ENCODE results near the gene TPTE2. TPM values are rescaled to one million over a fixed set of nuclear protein-coding genes. Genes with fewer than 3 reads are reported as not detected.
"Not testable (repeated sequence)": the region's sequence is repeated elsewhere in the genome, so short reads cannot be mapped to it uniquely, and the experiment has no call there.

TPTE2 gene
- not detected in 2 replicates for total RNA-seq (2012; rRNA removed)

GRCh38 chr13:19561127-19561582 lies at the start of gene TPTE2:
TSS of gene TPTE2 (minus strand) at chr13:19561532. CDS start at chr13:19503234, 58,298 bp downstream.
- not testable (repeated sequence) for H3K36me3 ChIP-seq (ENCODE audit: insufficient read depth, low read length); H3K27me3 ChIP-seq (ENCODE audit: control insufficient read depth, insufficient read depth, low read length); H3K4me1 ChIP-seq (ENCODE audit: control insufficient read depth, insufficient read depth, low read length); H3K9ac ChIP-seq (ENCODE audit: low read depth, low read length); H3K4me3 ChIP-seq (ENCODE audit: low read length); H3K4me2 ChIP-seq (ENCODE audit: low read length); H3K9me3 ChIP-seq (replicated peaks; ENCODE audit: low read length)

DNA sequence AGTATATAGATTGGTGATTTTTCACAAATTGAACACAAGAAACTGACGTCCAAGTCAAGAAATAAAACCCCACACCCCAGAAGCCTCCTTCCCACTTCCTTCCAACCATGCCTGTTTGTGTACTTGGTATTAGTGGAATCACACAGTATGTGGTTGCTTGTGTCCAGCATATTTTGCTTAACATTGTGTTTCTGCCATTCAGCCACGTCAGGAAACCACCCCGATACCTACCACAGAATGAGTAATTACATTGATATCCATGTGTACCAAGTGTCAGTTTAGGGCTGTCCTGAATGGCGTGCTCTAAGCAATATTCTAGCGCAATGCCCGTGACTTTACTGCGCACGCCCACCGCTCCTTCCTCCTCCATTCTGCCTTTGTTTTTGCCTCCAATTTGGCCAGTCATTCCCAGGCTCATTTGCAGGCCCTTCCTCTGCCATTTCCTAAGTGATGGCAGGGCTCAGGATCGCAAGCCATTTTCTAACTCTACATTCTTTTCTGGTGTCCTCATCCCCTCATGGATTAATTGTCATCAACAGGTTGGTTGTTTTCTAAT lies 46.3 kb upstream of the TPTE2 start:
- Histone ChIP-seq H3K36me3 (ENCODE audit: insufficient read depth, low read length) (no peaks in the 10 kb centered on the region), H3K9ac (ENCODE audit: low read depth, low read length) (no peak overlapping the region), H3K4me2 (ENCODE audit: low read length) (no peak overlapping the region), H3K4me1 (ENCODE audit: control insufficient read depth, insufficient read depth, low read length) (no peaks in the 10 kb centered on the region), H3K4me3 (ENCODE audit: low read length) (no peak overlapping the region), H3K9me3 (replicated peaks; ENCODE audit: low read length) (no peaks in the 10 kb centered on the region), H3K27me3 (ENCODE audit: control insufficient read depth, insufficient read depth, low read length) (no peaks in the 10 kb centered on the region)

- Histone ChIP-seq H3K27me3 (ENCODE audit: control insufficient read depth, insufficient read depth, low read length) (no peaks in the 10 kb centered on the region), H3K4me3 (ENCODE audit: low read length) (no peak overlapping the region), H3K4me2 (ENCODE audit: low read length) (no peak overlapping the region), H3K9me3 (replicated peaks; ENCODE audit: low read length) (no peaks in the 10 kb centered on the region), H3K36me3 (ENCODE audit: insufficient read depth, low read length) (no peaks in the 10 kb centered on the region), H3K9ac (ENCODE audit: low read depth, low read length) (no peak overlapping the region), H3K4me1 (ENCODE audit: control insufficient read depth, insufficient read depth, low read length) (no peaks in the 10 kb centered on the region)
Observed at GRCh38 chr13:19606737-19607136, 45.4 kb upstream of the TPTE2 start.

DNA sequence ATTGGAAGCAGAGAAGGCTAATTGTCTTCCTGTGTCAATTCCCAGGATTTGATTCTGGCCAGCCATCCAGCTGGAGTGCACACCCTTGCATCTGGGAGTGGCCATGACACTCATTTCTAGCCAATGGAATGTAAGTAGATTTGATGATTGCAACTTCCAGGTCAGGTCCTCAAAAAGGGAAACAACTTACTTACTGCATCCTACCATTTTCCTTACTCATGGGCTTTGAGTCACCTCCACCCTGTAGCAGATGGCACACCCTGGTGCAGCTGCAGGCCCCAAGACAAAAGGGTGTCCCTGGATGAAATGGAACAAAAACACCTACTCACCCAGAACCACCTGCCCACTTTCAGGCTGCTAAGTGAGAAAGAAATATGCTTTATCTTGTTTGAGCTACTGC lies 44.8 kb upstream of the TPTE2 start:
- no peaks in the 10 kb centered on the region for H3K9me3 ChIP-seq (replicated peaks; ENCODE audit: low read length)
- H3K36me3 ChIP-seq (ENCODE audit: insufficient read depth, low read length): no peaks in the 10 kb centered on the region
- no peak overlapping the region for H3K9ac ChIP-seq (ENCODE audit: low read depth, low read length)
- H3K4me3 ChIP-seq (ENCODE audit: low read length): no peak overlapping the region
- H3K4me1 ChIP-seq (ENCODE audit: control insufficient read depth, insufficient read depth, low read length): no peaks in the 10 kb centered on the region
- no peak overlapping the region for H3K4me2 ChIP-seq (ENCODE audit: low read length)
- no peaks in the 10 kb centered on the region for H3K27me3 ChIP-seq (ENCODE audit: control insufficient read depth, insufficient read depth, low read length)

DNA sequence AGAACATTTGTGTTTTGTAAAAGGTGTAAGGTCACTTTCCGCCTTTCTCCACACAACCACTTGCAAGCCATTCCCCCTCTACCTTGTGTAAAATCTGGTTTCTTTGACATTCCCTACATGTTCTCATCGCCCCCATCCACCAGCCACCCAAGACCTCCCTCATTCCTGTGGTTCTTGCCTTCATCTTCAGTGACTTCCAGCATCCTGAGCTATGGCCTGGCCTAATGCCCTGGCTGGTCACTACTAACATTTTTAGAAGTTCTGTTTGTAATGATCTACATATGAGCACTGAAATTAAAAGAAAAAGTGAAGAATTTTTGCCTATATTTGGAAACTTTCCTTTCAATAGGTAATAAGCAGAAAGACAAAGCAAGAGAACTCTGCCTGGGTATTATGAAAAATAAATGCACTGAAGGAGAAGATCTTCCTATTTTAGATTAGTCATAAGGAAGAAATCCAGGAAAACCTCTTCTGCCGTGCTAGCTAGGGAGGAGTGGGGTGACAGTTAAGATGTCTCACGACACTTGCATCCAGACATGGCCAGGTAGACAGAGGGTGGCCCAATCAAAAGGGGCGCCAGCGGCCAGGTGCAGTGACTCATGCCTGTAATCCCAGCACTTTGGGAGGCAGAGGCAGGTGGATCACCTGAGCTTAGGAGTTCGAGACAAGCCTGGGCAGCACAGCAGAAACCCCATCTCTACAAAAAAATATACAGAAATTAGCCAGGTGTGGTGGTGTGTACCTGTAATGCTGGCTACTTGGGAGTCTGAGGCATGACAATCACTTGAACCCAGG lies 44.0 kb upstream of the TPTE2 start:
- no peaks in the 10 kb centered on the region for H3K27me3 ChIP-seq (ENCODE audit: control insufficient read depth, insufficient read depth, low read length)
- no peak overlapping the region for H3K4me2 ChIP-seq (ENCODE audit: low read length)
- no peak overlapping the region for H3K9ac ChIP-seq (ENCODE audit: low read depth, low read length)
- H3K36me3 ChIP-seq (ENCODE audit: insufficient read depth, low read length): no peaks in the 10 kb centered on the region
- H3K4me1 ChIP-seq (ENCODE audit: control insufficient read depth, insufficient read depth, low read length): no peaks in the 10 kb centered on the region
- H3K4me3 ChIP-seq (ENCODE audit: low read length): no peak overlapping the region
- H3K9me3 ChIP-seq (replicated peaks; ENCODE audit: low read length): no peaks in the 10 kb centered on the region

- H3K9ac ChIP-seq (ENCODE audit: low read depth, low read length): no peak overlapping the region
- no peaks in the 10 kb centered on the region for H3K27me3 ChIP-seq (ENCODE audit: control insufficient read depth, insufficient read depth, low read length)
- no peaks in the 10 kb centered on the region for H3K36me3 ChIP-seq (ENCODE audit: insufficient read depth, low read length)
- no peaks in the 10 kb centered on the region for H3K9me3 ChIP-seq (replicated peaks; ENCODE audit: low read length)
- no peak overlapping the region for H3K4me2 ChIP-seq (ENCODE audit: low read length)
- H3K4me3 ChIP-seq (ENCODE audit: low read length): no peak overlapping the region
- no peaks in the 10 kb centered on the region for H3K4me1 ChIP-seq (ENCODE audit: control insufficient read depth, insufficient read depth, low read length)
Observed at GRCh38 chr13:19604306-19604705, 43.0 kb upstream of the TPTE2 start.

- Histone ChIP-seq H3K4me1 (ENCODE audit: control insufficient read depth, insufficient read depth, low read length) (peaks cover 3% of the 10 kb centered on the region), H3K4me2 (ENCODE audit: low read length) (peak overlapping the region; percentile 96), H3K4me3 (ENCODE audit: low read length) (peak overlapping the region; percentile 80), H3K36me3 (ENCODE audit: insufficient read depth, low read length) (no peaks in the 10 kb centered on the region), H3K27me3 (ENCODE audit: control insufficient read depth, insufficient read depth, low read length) (no peaks in the 10 kb centered on the region), H3K9ac (ENCODE audit: low read depth, low read length) (peak overlapping the region; percentile 62), H3K9me3 (replicated peaks; ENCODE audit: low read length) (no peaks in the 10 kb centered on the region)
Observed at GRCh38 chr13:19601749-19602725, 40.7 kb upstream of the TPTE2 start.

- no peaks in the 10 kb centered on the region for H3K9me3 ChIP-seq (replicated peaks; ENCODE audit: low read length)
- H3K4me3 ChIP-seq (ENCODE audit: low read length): no peak overlapping the region
- no peaks in the 10 kb centered on the region for H3K27me3 ChIP-seq (ENCODE audit: control insufficient read depth, insufficient read depth, low read length)
- H3K4me2 ChIP-seq (ENCODE audit: low read length): peak overlapping the region; percentile 31
- H3K36me3 ChIP-seq (ENCODE audit: insufficient read depth, low read length): no peaks in the 10 kb centered on the region
- H3K4me1 ChIP-seq (ENCODE audit: control insufficient read depth, insufficient read depth, low read length): peaks cover 7% of the 10 kb centered on the region
- no peak overlapping the region for H3K9ac ChIP-seq (ENCODE audit: low read depth, low read length)
Observed at GRCh38 chr13:19597523-19597922, 36.2 kb upstream of the TPTE2 start.

- Histone ChIP-seq H3K9ac (ENCODE audit: low read depth, low read length) (no peak overlapping the region), H3K9me3 (replicated peaks; ENCODE audit: low read length) (no peaks in the 10 kb centered on the region), H3K4me2 (ENCODE audit: low read length) (peak overlapping the region; percentile 11), H3K4me1 (ENCODE audit: control insufficient read depth, insufficient read depth, low read length) (peaks cover 7% of the 10 kb centered on the region), H3K27me3 (ENCODE audit: control insufficient read depth, insufficient read depth, low read length) (no peaks in the 10 kb centered on the region), H3K4me3 (ENCODE audit: low read length) (no peak overlapping the region), H3K36me3 (ENCODE audit: insufficient read depth, low read length) (no peaks in the 10 kb centered on the region)
Observed at GRCh38 chr13:19596960-19597361, 35.6 kb upstream of the TPTE2 start.

- Histone ChIP-seq H3K4me3 (ENCODE audit: low read length) (no peak overlapping the region), H3K4me1 (ENCODE audit: control insufficient read depth, insufficient read depth, low read length) (peaks cover 7% of the 10 kb centered on the region), H3K36me3 (ENCODE audit: insufficient read depth, low read length) (no peaks in the 10 kb centered on the region), H3K27me3 (ENCODE audit: control insufficient read depth, insufficient read depth, low read length) (no peaks in the 10 kb centered on the region), H3K9ac (ENCODE audit: low read depth, low read length) (no peak overlapping the region), H3K4me2 (ENCODE audit: low read length) (no peak overlapping the region), H3K9me3 (replicated peaks; ENCODE audit: low read length) (no peaks in the 10 kb centered on the region)
Observed at GRCh38 chr13:19596086-19596485, 34.8 kb upstream of the TPTE2 start.

- no peaks in the 10 kb centered on the region for H3K27me3 ChIP-seq (ENCODE audit: control insufficient read depth, insufficient read depth, low read length)
- H3K9ac ChIP-seq (ENCODE audit: low read depth, low read length): no peak overlapping the region
- no peak overlapping the region for H3K4me3 ChIP-seq (ENCODE audit: low read length)
- H3K4me2 ChIP-seq (ENCODE audit: low read length): no peak overlapping the region
- peaks cover 6% of the 10 kb centered on the region for H3K4me1 ChIP-seq (ENCODE audit: control insufficient read depth, insufficient read depth, low read length)
- no peaks in the 10 kb centered on the region for H3K9me3 ChIP-seq (replicated peaks; ENCODE audit: low read length)
- H3K36me3 ChIP-seq (ENCODE audit: insufficient read depth, low read length): no peaks in the 10 kb centered on the region
Observed at GRCh38 chr13:19592657-19593180, 31.4 kb upstream of the TPTE2 start.
